Activated CD8-positive, alpha-beta memory T cell treated with anti-CD3 and anti-CD28 coated beads for 1 hour (primary cell): ENCODE measurements around the gene PLA2G15.

Source experiments
- DNase-seq, 2 donors: peaks; one replicate each; pipeline ENCODE4 v3.0.0-alpha.2; 2020; ENCODE audit warnings: low read depth in 1 of 2; ENCODE audit errors: extremely low read depth in 1 of 2

The PLA2G15 gene, protein sequence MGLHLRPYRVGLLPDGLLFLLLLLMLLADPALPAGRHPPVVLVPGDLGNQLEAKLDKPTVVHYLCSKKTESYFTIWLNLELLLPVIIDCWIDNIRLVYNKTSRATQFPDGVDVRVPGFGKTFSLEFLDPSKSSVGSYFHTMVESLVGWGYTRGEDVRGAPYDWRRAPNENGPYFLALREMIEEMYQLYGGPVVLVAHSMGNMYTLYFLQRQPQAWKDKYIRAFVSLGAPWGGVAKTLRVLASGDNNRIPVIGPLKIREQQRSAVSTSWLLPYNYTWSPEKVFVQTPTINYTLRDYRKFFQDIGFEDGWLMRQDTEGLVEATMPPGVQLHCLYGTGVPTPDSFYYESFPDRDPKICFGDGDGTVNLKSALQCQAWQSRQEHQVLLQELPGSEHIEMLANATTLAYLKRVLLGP

DNA sequence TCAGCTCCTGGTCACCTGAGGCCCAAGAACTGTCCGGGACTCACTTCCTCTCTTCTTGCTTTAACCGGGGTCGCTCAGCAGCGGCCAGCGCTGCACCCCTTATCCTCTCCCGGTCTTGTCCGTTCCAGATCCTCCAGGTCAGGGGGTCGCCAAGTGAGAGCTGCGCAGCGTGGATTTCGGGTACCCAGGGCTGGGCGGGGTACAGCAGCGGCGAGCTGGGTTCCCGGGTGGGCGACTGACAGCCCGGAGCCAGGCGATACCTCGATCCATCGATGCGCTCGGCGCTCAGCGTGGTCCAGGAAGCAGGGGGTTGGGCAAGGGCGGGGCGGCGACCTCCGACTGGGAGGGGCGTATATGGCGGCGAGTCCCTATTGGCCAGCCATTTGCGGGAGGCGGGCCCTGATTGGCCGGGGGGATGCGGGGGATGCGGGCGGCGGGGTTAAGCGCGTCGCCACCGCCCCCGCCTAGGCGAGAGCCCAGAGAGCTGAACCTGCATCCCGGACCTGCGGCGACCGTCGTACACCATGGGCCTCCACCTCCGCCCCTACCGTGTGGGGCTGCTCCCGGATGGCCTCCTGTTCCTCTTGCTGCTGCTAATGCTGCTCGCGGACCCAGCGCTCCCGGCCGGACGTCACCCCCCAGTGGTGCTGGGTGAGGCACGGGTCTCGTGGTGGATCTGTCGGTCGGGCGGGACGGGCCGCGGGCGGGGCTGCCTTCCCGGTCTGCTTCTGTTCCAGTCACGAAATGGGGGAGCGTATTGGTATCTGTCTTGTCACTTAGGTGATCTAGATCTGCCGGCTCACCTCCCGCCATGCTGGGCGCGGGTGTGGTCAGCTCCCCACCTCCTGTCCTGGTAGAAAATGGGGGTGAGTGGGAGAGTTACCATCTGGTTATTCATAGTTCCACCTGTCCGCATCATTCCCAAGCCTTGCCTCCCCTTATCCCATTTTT lies at the start of gene PLA2G15:
Gene PLA2G15 (plus strand): TSS at position 471 of the 951 bp plus-strand sequence. CDS start 54 bp downstream, at position 525.
- DNase-seq = peak; percentile 93 to 94

DNA sequence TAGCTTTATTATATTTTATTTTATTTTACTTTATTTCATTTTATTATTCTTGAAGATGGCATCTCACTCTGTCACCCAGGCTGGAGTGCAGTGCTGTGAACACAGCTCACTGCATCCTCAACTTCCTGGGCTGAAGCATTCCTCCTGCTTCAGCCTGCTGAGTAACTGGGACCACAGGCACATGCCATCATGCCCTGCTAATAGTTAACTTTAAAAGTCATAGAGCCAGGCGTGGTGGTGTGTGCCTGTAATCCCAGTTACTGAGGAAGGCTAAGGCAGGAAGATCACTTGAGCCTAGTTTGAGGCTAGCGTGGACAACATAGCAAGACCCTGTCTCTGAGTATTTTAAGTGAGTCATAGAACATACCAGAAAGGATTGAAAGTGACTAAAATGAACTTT lies 47.9 kb upstream of the PLA2G15 start:
- no peak for DNase-seq

DNA sequence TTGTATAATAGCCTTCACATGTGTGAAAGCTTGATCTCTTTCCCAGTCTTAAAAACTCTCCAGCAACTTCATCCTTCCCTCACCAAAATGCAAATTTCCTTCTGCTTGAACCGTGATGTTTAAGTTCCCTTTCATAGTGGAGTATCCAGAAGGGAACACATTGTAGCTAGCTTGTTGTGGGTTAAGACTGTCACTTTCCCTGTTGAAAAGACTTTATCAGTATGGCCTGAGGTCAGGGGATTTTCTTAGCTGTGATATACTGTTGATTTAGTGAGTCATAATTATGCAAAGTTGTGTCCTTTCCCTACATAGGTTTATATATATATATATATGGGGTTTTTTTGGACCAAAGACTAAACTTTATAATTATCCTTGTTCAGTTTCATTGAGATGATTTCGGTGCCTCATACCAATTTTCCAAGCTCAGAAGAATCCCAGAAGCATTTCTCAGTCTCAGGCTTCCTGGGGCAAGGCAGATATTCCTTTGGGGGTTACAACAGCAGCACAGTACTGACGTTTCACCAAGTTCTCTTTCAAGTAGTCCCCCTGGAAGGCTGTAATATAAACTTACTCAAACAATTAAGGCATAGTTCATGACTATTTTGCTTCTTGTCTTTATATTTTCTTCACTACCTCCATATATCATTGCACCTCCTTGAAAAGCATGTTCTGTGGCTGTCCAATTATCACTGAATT lies 44.9 kb upstream of the PLA2G15 start:
- no peak for DNase-seq

DNA sequence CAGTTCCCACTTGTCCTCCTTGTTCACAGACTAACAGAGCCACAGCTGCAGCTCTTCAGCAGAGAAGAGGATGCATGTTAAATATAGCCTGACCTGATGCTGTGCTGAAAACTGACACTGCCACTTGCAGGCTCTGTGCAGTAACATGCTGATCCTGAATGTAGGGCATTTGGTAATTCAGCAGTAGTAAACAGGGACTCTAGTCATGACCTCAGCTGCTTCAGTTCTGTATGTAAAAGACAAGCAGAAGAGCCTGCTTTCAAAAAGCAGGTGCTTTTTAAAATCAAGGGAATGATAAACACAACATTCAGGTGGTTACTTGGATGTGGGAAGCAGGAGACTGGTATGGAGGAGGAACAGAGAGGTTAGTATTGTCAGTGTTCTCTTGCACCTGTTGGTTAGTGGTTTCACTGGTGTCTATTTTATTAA lies 43.1 kb upstream of the PLA2G15 start:
- no peak for DNase-seq

DNA sequence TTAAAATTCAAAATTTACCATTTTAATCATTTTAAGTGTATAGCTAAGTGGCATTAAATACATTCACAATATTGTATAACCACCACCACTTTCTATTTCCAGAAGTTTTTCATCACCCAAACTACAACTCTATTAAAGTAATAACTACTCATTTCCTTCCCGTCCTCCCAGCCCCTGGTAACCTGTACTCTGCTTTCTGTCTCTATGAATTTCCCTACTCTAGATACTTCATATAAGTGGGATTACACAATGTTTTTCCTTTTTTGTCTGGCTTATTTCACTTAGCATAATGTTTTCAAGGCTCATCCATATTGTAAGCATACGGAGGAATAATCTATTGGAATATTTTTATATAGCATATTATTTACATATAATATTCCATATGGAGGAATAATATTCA lies 38.9 kb upstream of the PLA2G15 start:
- DNase-seq = no peak

DNA sequence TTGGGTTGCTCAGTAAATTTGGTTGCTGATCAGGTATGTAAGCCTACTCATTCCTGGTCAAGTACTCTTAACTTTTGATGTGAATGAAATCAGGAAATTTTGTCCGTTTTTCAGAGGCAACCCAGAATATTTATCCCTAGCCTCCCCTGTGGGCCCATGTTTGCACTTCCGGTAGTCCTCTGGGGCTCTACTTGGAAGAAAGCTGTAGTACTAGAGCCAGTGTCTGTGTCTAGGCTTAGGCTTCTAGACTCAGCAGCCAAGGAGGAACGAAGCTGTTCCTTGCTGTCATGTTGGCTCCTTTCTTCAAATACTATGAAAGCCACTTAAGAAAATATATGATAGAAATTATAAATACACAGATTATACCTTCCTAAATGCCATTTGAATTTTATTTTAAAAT lies 30.4 kb upstream of the PLA2G15 start:
- no peak for DNase-seq

DNA sequence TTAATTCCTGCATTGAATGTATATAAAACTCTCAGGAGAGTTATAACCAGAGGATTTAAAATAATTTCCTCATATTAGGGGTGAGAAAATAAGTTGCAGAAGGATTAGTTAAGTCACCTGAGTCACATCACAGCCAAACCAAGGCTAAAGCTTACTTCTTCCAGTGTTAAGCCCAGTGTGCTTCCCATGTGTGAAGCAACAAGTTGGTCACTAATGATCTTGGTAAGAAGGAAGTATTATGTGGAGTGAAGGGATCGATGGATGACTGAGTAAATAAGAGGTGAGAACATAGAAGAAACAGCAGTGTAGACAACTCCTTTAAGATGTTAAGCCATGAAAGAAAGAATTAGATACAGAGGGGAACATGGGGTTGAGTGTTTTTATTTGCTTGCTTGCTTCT lies 29.9 kb upstream of the PLA2G15 start:
- DNase-seq = no peak

DNA sequence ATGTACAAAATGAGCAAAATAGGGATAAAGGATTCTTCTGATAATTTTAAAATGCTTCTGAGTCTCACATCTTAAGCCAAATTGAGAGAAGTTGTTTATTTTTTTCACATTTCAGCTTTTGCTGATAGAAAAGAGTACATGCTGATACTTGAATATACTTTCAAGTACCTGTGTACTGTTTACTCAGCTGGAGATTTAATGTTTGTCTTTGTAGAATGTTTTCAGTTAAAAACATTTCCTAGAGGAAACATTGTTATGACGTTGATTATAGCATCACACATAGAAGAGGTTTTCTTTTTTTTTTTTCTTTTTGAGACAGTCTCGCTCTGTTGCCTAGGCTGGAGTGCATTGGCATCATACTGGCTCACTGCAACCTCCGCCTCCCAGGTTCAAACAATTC lies 28.9 kb upstream of the PLA2G15 start:
- DNase-seq = no peak

DNA sequence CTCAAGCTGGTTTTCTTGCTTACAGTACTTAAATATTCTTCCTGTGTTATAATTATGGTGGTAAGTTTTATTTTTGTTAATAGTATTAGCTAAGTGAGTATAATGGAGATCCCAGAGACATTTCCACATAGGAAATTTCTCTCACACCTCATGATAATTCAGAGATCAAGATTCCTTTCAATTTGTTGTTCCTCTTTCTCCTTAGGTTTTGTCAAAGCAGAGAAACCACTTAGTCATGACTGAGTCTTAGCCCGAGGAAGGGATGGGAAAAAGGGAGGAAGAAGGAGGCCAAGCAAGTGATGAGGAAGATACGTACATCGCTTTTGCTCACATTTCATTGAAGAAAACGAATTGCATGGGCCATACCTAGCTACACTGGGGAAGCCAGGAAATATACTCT lies 27.7 kb upstream of the PLA2G15 start:
- no peak for DNase-seq

DNA sequence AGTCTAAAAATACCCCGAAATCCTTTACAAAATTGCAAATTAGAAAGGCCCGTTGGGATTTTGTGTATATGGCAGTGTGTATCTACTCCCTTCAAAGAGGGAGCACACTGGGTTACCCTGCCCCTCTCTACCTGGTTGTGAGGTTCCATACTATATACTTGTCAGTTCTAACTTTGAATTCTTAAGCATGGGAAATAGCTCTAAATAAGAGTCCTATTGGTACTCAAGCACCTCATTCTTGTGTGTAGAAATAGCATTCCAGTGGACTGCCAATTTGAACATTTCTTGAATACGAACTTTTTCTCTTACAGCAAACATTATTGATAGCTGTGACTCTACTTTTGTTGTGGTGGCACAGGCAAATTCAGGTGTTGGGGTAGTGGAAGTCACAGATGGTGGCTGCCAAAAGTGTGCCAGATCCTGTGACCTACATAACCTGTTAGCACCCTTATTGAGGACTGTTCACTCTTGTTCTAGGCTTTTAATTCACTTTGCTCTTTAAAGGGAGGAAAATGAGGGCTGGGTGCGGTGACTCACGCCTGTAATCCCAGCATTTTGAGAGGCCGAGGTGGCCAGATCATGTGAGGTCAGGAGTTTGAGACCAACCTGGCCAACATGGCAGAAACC lies 25.3 kb upstream of the PLA2G15 start:
- no peak for DNase-seq

DNA sequence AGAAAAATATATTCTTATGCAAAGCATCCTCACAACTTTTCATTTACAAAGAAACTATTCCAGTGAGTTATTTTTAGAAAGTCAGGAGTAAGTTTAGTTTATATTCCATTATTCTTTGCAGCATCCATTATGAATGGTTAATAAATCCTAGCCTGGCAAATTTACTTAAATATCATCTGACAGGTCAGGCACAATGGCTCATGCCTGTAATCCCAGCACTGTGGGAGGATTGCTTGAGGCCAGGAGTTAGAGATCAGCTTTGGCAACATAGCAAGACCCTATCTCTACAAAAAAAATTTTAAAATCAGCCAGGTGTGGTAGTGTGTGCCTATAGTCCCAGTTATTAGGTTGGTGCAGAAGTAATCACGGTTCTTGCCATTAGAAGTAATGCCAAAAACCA lies 22.1 kb upstream of the PLA2G15 start:
- DNase-seq = no peak

DNA sequence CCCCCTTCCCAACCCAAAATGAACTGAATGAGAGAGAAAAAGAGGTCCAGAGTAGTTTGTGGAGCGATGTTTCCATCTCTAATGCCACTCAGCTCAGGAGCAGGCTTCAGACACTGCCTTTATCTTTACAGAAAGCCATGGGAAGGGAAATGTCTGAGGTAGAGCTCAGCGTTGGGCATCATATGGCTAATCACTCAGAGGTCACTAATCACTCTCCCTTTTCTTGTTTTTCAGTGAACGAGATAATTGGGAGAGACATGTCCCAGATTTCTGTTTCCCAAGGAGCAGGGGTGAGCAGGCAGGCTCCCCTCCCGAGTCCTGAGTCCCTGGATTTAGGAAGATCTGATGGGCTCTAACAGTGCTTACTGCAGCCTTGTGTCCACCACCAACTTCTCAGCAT lies 19.1 kb upstream of the PLA2G15 start:
- DNase-seq = no peak

DNA sequence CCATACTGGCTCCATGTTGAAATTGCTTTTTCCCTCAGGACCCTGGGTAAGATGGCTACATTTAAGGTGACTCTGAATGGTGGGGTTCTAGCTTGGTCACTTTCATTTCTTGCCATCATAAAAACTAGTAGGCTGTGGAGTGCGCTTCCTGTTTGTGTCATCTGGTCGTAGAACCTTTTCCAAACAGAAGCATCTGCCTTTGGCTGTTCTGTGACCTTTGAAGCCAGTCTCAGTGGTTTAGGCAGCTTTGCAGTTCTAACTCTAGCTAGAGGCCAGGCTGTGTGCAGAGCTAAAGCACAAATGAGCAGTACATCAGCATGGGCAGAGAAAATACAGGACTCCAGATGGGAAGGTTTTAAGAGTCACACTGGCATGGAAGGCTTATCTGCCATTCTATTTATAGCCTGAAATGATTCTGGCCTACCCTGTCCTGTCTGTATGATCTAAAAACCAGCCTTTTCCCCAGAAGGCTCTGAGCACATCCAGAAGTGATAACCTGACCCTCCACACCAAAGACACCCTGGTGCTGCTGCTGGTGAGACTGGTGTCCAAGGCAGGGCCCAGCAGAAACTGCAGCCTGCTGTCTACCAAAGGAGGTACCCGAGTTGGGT lies 17.9 kb upstream of the PLA2G15 start:
- no peak for DNase-seq

DNA sequence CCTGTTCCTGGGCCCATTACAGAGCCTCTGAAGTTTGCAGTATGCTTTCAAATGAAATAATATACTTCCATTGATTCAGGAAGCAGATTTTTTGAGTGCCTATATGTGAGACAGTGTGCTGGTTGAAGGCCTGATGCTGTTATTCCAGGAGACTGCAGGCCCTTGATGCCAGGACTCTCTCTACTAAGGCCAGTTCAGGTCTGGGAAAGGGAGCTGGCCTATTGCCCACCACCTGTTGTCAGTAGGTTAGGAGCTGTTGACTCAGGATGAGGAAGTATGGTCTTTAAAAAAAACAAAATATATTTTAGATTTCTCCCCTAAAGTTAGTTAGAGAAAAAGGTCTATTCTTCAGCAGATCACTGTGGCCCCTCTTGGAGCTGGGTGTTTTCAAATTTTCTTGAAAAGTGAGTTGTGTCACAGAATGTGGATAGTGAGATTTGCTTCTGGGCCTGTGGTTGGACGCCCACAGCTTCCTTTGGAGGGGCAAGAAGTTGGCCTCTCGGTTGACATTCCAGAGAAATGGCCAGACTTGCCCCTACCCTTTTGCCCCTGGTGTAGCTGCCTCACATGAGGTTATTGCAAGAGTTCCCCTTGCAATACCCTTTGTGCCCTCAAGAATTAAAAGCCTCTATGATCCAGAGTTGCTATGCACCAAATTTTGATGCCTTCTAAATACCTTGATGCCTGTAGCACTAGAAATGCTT lies 17.2 kb upstream of the PLA2G15 start:
- no peak for DNase-seq

DNA sequence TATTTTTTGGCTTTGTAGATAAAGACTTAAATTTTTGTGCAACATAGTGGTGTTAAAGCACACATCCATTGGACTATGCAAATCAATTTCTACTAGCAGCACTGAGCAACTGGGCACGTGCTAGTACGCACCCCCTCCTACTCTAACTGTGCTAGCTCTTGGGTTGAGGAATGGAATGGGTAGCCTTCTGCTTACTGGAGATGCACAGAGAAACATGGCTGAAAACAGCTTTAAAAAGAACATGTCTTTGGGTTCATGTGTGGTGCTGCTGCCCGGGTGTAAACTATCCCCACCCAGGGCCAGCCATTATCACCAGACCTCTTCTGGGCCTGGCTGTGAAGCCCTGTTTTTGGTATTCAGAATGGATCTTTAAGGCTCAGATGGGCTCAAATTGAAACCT lies 16.5 kb upstream of the PLA2G15 start:
- no peak for DNase-seq

DNA sequence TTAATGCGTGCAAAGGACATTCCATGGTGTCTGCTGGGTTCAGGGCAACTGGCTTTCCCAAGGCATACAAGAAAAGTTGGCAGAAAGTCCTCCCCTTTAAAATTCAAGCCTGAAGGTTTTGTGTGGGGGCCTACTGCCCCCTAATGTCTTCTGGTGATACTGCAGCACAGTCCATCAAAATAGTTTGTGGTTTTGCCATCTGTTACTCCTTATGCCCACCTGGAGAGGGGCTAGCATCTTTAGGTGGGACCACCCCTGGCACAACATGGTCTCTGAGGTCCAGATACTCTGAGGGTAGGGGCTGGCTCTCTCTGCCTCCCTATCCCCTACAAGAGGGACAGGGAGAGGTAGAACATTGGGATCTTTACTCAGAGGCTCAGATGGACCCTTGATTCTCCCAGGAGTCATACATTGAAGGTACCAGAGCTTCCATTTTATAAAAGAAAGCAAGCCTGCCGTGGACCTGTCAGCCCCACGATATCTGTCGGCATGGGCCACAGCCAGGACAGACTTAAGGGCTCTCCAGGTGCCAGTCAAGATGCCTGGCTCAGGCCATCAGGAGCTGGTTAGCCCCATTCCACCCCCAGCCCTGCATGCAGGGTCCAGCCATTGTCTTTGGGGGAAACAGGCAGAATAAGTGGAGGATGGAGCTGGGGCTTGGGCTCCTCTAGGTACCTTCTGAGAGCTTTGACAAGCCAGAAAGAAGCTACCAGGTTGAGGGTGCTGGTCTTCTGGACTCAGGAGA lies 15.6 kb upstream of the PLA2G15 start:
- no peak for DNase-seq

DNA sequence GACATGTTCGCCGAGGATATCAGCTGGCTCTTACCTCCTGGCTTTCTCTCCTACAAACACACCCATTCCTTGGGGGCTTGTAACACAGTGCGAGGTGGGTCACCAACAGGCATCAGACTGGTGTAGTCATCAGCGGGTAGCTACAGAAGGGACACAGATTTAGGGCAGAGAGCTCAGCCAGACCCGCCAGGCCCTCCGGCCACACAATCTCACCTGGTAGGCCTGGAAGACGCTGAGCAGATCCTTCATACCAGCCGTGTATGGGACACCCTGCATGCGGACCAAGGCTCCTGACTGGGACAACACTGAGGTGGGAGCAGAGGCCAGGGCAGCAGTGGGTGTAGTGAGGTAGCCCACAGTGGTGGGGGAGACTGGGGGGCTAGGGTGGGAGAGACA lies 15.0 kb upstream of the PLA2G15 start:
- DNase-seq = no peak

DNA sequence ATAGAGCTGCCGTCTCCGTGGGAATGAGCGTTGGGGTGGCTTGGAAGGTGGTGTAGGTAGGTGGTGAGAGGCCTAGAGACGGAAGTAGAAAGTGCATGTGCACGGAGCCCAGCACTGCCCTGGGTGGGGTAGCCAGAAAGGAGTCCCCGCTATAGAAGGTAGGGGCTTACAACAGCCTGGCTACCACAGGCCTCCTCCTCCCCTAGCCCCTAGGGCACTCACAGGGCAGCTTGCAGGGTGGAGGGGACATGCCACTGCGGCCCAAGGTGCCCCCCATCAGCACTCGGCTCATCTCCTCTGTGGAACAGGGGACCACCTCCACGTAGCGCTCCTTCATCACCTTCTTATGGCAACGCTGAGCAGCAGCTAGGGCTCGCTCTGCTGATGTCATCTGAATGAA lies 14.2 kb upstream of the PLA2G15 start:
- DNase-seq = no peak
